ENCODE data around the gene LHFPL3.

LHFPL3 gene

DNA sequence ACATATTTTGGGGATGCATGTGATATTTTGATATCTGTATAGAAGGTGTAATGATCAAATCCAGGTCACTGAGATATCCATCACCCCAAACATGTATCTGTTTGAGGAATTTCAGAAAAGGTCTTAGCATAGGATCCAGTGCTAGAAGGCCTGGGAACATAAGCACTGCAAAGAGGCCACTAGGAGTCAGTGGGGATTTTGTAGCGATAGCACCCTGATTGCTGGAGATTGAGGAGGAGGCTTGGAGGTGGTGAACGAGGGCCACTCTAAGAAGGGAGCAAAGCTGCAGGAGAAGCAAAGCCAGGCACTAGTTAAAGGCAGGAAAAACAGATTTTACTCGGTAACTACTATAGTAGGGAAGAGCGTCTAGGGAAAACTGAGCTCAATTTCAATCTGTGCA lies 324.0 kb downstream of the LHFPL3 start:
- Histone ChIP-seq H2AFZ (ENCODE audit: low read depth, low read length) (no peak overlapping the region), H3K79me2 (ENCODE audit: insufficient read depth, low read length) (no peaks in the 10 kb centered on the region), H3K27ac (ENCODE audit: low read length) (no peak overlapping the region), H3K9me3 (ENCODE audit: insufficient read depth, low read length, severe bottlenecking) (no peaks in the 10 kb centered on the region), H3K4me1 (ENCODE audit: insufficient read depth, low read length) (no peaks in the 10 kb centered on the region), H3K4me2 (ENCODE audit: insufficient read depth, low read length) (no peak overlapping the region), H4K20me1 (ENCODE audit: insufficient read depth, low read length) (no peaks in the 10 kb centered on the region), H3K4me3 (ENCODE audit: low read depth in 1 of 2, low read length in 2 of 2) (no peak overlapping the region), H3K27me3 (ENCODE audit: insufficient read depth, low read length, poor library complexity) (peaks cover 6% of the 10 kb centered on the region), H3K36me3 (ENCODE audit: insufficient read depth, low read length) (no peaks in the 10 kb centered on the region), H3K9ac (ENCODE audit: low read depth, low read length) (no peak overlapping the region)
- DNase-seq (no peak), ATAC-seq (ENCODE audit: insufficient read depth, low read depth) (no peak)
- TF ChIP-seq EZH2 (IDR thresholded peaks at IDR 0.05; ENCODE audit: borderline replicate concordance, low read depth, low read length, severe bottlenecking), result no peak
- TF ChIP-seq, protein P1, sequence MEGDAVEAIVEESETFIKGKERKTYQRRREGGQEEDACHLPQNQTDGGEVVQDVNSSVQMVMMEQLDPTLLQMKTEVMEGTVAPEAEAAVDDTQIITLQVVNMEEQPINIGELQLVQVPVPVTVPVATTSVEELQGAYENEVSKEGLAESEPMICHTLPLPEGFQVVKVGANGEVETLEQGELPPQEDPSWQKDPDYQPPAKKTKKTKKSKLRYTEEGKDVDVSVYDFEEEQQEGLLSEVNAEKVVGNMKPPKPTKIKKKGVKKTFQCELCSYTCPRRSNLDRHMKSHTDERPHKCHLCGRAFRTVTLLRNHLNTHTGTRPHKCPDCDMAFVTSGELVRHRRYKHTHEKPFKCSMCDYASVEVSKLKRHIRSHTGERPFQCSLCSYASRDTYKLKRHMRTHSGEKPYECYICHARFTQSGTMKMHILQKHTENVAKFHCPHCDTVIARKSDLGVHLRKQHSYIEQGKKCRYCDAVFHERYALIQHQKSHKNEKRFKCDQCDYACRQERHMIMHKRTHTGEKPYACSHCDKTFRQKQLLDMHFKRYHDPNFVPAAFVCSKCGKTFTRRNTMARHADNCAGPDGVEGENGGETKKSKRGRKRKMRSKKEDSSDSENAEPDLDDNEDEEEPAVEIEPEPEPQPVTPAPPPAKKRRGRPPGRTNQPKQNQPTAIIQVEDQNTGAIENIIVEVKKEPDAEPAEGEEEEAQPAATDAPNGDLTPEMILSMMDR (IDR thresholded peaks at IDR 0.05; ENCODE audit: borderline replicate concordance, extremely low read depth, low read length, poor library complexity, severe bottlenecking), result no peak

- H3K36me3 ChIP-seq (ENCODE audit: insufficient read depth, low read length), result no peaks in the 10 kb centered on the region
- H3K27me3 ChIP-seq (ENCODE audit: insufficient read depth, low read length, poor library complexity), result peaks cover 6% of the 10 kb centered on the region
- H3K4me2 ChIP-seq (ENCODE audit: insufficient read depth, low read length), result no peak overlapping the region
- TF ChIP-seq, protein P1 (IDR thresholded peaks at IDR 0.05; ENCODE audit: borderline replicate concordance, extremely low read depth, low read length, poor library complexity, severe bottlenecking), result no peak
- TF ChIP-seq EZH2 (IDR thresholded peaks at IDR 0.05; ENCODE audit: borderline replicate concordance, low read depth, low read length, severe bottlenecking), result no peak
- no peaks in the 10 kb centered on the region for H3K9me3 ChIP-seq (ENCODE audit: insufficient read depth, low read length, severe bottlenecking)
- no peaks in the 10 kb centered on the region for H3K4me1 ChIP-seq (ENCODE audit: insufficient read depth, low read length)
- no peak overlapping the region for H3K4me3 ChIP-seq (ENCODE audit: low read depth in 1 of 2, low read length in 2 of 2)
- H3K27ac ChIP-seq (ENCODE audit: low read length), result no peak overlapping the region
- no peak overlapping the region for H3K9ac ChIP-seq (ENCODE audit: low read depth, low read length)
- H4K20me1 ChIP-seq (ENCODE audit: insufficient read depth, low read length), result no peaks in the 10 kb centered on the region
- no peak for ATAC-seq (ENCODE audit: insufficient read depth, low read depth)
- H3K79me2 ChIP-seq (ENCODE audit: insufficient read depth, low read length), result no peaks in the 10 kb centered on the region
- no peak for DNase-seq
- no peak overlapping the region for H2AFZ ChIP-seq (ENCODE audit: low read depth, low read length)
Measured at GRCh38 chr7:104652865-104653264, 324.5 kb downstream of the LHFPL3 start.

DNA sequence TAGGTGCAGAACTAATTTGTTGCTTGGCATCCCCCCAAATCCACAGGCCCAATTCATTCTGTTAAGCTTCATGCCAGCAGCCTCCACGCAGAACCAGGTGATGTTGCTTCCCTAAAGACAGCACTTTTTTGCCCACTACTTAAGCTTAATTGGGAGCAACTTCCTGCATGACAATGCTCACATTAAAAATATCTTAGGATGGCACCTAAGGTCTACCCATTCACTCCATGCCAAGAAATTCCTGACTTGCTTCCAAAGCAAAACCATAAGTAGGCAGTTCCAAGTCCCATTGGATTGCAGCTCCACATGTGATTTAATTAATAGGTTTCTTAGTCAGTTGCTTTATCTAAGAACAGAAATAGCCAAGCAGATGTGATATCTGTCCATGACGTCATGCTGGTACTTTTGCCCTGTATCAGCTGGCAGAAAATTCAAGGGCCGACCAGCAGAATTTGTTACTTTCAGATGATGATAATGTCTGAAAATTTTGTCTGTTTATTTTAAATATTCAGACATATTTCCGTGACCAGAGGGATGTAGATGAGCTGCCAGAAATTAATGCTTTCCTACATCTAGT lies 325.5 kb downstream of the LHFPL3 start:
- peaks cover 6% of the 10 kb centered on the region for H3K27me3 ChIP-seq (ENCODE audit: insufficient read depth, low read length, poor library complexity)
- no peak for ATAC-seq (ENCODE audit: insufficient read depth, low read depth)
- H3K9me3 ChIP-seq (ENCODE audit: insufficient read depth, low read length, severe bottlenecking), result no peaks in the 10 kb centered on the region
- H4K20me1 ChIP-seq (ENCODE audit: insufficient read depth, low read length), result no peaks in the 10 kb centered on the region
- no peak overlapping the region for H3K4me2 ChIP-seq (ENCODE audit: insufficient read depth, low read length)
- H2AFZ ChIP-seq (ENCODE audit: low read depth, low read length), result no peak overlapping the region
- TF ChIP-seq, protein P1 (IDR thresholded peaks at IDR 0.05; ENCODE audit: borderline replicate concordance, extremely low read depth, low read length, poor library complexity, severe bottlenecking), result no peak
- TF ChIP-seq EZH2 (IDR thresholded peaks at IDR 0.05; ENCODE audit: borderline replicate concordance, low read depth, low read length, severe bottlenecking), result no peak
- no peaks in the 10 kb centered on the region for H3K79me2 ChIP-seq (ENCODE audit: insufficient read depth, low read length)
- H3K27ac ChIP-seq (ENCODE audit: low read length), result no peak overlapping the region
- no peak for DNase-seq
- no peaks in the 10 kb centered on the region for H3K36me3 ChIP-seq (ENCODE audit: insufficient read depth, low read length)
- H3K9ac ChIP-seq (ENCODE audit: low read depth, low read length), result no peak overlapping the region
- H3K4me3 ChIP-seq (ENCODE audit: low read depth in 1 of 2, low read length in 2 of 2), result no peak overlapping the region
- H3K4me1 ChIP-seq (ENCODE audit: insufficient read depth, low read length), result no peaks in the 10 kb centered on the region
